ENCODE results near the gene HOXC9. TPM values are rescaled to one million over a fixed set of nuclear protein-coding genes. Genes with fewer than 3 reads are reported as not detected.

The HOXC9 gene
- polyA plus RNA-seq, 12 donors, result 0.33 to 3.2 (median 0.72) TPM; not detected in 2

- DNase-seq, result no peak
Observed at GRCh38 chr12:53999559-54000115, 324 bp upstream of the HOXC9 start.

DNA sequence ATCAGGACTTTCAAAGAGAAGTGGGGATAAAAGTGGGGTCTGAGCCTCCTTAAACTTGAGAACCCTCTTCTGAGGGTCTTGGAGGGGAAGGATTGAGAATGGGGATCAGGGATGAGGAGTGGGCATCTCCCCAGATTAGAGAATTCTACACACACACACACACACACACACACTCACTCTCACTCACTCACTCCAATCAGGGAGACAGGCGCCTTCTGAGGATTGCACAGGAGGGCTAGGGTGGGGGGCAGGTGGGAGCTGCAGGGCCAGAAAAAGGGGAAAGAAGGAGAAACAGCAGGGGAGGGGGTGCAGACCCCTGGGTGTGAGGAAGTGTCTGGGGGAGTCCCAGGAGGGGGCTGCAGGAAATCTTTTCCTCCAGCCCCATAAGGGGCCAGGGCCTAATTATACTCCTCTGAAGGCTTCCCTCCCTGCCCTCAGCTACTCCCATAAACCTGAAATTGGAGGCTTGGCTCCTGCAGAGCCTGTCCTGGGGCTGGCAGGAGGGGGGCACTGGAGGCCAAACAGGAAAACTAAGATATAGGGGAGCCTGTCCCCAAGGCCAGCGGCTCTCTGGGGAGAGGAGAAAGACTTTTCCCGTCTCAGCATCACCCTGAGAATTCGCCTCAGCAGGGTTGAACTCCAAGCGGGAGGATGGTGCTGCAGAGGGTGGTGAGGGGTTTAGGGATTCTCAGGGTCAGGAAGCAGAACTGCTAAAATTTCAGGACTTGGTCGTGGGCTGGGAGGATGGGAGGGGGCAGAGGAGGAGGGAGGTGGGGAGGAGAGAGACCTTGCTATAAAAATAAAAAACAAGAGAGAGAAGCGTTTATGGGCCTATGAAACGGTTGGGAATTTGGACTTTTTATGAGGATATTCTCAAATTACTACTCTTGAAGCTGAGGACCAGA lies 1.6 kb downstream of the HOXC9 start:
- DNase-seq, result no peak

DNA sequence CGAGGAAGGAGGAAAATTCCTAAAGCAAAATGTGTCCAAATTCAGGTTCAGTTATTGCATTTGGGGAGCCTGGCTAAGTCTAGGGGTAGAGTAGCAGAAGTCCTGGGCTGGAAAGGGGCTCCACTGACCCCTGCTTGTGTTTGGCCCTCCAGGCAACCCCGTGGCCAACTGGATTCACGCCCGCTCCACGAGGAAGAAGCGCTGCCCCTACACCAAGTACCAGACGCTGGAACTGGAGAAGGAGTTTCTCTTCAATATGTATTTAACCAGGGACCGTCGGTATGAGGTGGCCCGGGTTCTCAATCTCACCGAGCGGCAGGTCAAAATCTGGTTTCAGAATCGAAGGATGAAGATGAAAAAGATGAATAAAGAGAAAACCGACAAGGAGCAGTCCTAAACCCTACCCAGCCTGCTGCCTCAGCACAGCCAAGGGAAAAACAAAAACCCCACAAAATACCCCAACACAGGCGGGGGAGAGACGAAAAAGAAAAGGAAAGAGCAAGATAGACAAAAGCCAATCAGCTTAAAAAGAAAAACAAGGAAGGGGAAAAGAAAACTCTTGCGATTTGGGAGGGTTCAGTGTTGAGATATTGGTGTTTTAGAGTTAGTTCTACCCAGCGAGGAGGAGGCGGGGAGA lies 2.4 kb downstream of the HOXC9 start:
- DNase-seq, result no peak

- no peak for DNase-seq
Observed at GRCh38 chr12:54002915-54003389, 3.0 kb downstream of the HOXC9 start.

- no peak for DNase-seq
Observed at GRCh38 chr12:54003625-54004024, 3.7 kb downstream of the HOXC9 start.

DNA sequence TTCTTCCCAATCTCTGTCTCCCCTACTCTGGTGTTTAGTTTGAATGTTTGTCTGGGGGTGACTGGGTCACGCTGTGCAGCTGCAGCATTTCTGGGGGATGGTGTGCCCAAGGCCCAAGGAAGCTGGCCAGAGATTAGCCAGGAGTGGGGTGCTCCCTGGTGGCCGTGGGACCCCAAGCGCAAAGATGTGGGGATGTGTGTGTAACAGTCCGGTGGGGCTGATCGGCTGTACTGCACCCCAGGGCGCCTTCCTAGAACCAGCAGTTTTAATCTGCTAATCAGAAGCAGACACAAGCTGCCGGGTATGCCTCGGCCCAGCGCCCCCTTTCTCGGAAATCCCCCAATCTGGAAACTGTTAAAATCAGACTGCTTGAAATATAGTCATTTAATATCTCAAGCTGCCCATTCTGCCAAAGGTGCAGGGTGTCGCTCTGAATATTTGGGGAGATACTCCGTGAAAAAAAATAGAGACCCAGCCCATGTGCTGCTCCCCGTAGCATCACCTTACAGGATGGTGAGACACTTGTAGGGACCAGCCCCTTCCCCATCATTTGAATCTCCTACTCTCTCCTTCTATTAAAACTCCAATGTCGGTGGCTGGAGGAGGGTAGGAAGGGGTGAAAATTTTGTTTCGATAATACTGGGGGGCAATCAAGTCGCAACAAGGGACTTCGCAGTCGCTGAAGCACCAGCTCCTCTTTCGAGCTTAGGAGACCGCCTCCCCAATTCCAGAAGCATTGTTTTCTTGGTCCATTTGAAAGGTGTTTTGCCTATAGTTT lies 4.3 kb downstream of the HOXC9 start:
- no peak for DNase-seq

- no peak for DNase-seq
Observed at GRCh38 chr12:54004841-54005530, 5.0 kb downstream of the HOXC9 start.

GRCh38 chr12:54005531-54005852 lies 5.5 kb downstream of the HOXC9 start:
- no peak for DNase-seq

DNA sequence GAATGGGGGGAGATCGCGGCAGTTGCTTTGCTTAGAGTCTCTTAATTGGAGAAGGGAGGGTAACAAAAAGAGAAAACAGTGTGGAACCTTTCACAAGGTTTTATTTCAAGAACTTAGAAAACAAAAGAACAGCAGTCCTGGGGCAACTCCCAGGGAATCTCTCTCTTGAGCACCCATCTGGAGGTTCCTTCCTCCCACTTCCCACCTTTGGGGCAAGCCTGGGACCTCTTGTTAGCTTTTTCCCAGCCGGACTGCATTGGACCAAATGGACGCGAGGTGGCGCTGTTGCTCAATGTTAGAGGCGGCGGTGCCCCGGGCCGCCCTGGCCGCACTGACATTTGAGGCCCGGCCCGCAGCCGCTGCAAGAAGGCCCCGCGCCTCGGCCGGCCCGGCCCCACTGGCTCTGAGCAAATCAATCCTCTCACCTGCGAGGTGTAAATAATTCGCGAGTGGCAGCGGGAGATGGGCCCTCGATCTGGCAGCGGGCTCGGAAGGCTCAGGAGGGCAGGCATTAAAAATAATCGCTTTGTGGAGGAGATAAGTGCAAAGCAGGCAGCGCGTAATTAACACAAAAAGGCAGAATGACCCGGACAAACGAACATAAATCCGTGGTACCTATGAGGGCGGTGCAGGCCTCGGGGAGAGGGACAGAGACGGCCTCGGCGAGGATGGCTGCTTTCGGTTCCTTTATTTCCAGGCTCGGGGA lies 6.0 kb downstream of the HOXC9 start:
- DNase-seq, result peak; percentile 89

- no peak for DNase-seq
Observed at GRCh38 chr12:54006559-54007220, 6.7 kb downstream of the HOXC9 start.

- DNase-seq, result no peak
Observed at GRCh38 chr12:54007538-54008259, 7.7 kb downstream of the HOXC9 start.

DNA sequence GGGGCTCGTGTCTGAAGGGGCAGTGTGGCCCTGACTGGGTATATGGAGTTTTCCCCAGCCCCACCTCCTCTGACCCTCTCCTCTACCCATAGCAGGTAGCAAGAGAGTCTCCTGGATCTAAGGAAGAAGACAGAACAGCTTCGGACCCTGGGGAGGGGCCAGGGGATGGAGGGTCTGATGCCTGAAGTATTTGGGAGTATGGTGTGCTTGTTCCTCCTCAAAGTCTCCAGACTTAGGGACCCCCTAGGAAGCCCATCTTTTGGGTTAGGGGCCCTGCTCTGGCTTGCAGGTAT lies 8.2 kb downstream of the HOXC9 start:
- DNase-seq, result no peak

DNA sequence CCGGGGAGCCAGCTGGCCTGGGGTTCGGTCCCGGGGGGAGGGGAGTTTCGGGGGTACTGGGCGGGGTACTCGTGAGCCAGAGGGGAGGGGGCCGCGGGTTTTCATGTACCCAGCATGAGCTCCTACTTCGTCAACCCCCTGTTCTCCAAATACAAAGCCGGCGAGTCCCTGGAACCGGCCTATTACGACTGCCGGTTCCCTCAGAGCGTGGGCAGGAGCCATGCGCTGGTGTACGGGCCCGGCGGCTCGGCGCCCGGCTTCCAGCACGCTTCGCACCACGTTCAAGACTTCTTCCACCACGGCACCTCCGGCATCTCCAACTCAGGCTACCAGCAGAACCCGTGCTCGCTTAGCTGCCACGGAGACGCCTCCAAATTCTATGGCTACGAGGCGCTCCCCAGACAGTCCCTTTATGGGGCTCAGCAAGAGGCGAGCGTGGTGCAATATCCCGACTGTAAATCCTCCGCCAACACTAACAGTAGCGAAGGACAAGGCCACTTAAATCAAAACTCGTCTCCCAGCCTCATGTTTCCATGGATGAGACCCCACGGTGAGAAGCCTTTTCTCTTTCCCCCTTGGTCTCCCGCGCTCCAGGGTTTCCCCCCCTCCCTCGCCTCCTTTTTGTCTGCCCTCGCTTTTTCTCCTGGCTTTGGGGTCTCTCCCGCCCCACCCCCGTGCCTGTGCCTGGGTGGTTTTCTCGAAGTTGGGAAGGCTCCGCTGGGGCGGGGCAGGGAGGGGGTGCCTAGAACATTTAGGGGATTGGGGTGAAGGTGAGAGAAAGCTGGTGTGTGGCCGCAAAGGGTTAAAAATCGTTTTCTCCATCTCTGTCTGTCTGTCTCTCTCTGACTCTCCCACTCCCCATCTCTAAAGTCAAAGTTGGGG lies 9.5 kb downstream of the HOXC9 start:
- no peak for DNase-seq

GRCh38 chr12:54010053-54010971 lies 10.4 kb downstream of the HOXC9 start:
- no peak for DNase-seq

DNA sequence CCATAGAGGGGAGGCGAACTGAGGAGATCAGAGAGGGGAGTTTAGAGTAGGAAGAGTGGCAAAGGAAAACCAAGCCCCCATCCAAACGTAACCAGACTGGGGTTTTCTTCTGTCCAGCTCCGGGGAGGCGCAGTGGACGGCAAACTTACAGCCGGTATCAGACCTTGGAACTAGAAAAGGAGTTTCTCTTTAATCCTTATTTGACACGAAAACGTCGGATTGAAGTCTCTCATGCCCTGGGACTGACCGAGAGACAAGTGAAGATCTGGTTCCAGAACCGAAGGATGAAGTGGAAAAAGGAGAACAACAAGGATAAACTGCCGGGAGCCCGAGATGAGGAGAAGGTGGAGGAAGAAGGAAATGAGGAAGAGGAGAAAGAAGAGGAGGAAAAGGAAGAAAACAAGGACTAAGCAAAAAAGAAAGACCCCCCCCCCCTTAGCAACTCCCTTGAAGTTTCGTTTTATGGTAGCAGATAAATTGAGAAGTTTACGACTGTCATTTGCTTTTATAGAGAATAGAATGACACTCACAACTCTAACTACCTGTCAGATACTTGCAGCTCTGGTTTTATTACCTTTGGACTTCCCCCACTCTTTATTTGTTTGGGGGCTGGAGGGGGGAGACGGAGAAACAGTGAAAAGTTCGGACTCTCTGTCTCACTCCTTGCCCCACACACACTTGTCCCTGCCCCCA lies 11.2 kb downstream of the HOXC9 start:
- no peak for DNase-seq

GRCh38 chr12:54011665-54012532 lies 11.9 kb downstream of the HOXC9 start:
- DNase-seq, result no peak
